ENCODE results near the gene KIF19.

Gene KIF19

GRCh38 chr17:74304184-74304583 lies 21.8 kb upstream of the KIF19 start:
- no peak for DNase-seq

DNA sequence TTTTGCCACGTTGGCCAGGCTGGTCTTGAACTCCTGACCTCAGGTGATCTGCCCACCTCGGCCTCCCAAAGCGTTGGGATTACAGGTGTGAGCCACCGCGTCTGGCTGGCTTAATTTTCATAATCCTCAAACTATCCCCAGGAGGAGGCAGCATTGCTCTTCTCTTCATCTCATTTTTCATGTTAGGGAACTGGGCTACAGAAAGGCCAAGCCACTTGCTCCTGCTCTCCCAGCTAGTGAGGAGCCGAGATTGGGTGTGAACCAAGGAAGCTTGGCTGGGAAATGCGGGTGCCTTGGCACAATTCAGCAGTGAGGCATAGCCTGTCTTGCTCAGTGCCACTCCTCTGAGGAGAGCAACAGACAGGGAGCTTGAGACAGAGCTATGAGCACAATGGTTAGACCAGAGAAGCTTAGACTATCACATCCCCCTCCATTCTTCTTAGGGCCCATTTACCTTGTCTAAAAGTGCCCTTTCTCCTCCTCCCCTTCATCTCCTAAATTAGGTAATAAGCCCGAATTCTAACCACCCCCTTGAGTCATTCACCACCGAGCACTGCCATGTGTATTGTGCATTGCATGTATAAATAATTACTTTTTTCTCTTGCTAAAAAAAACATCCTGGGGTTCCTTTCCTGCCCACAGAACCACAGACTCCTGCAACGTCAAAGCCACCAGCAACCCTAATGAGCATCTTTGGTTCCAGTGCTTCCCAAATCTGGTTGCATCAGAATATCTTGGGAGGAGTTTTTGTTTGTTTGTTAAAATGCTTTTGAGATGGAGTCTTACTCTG lies 20.0 kb upstream of the KIF19 start:
- DNase-seq = peak; percentile 56

DNA sequence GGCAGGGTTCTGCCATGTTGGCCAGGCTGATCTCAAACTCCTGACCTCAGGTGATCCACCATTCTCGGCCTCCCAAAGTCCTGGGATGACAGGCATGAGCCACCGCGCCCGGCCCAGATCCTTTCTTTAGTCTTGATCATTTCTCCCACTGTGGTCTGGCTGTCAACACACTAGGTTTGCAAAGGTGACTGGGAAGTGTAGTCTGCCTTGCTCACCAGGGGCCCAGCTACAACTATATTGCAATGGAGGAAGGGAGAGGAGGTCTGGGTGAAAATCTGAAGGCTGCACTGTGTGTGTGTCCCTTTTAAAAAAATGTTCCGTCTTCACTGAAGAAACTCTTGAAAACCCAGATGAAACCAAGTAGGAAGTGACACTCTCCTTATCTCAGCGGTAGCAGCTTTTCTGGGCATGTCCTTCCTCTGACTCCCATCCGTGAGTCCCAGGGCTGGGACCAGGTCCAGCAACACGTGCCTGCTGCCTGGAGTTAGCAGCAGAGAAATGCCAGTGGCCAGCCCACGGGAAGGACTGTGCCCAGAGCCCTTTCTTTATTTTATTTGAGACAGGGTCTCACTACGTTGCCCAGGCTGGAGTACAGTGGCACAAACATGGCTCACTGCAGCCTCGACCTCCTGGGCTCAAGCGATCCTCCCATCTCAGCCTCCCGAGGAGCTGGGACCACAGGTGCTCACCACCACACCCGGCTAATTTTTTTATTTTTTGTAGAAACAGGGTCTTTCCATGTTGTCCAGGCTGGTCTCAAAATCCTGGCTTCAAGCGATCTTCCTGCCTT lies 17.8 kb upstream of the KIF19 start:
- no peak for DNase-seq

DNA sequence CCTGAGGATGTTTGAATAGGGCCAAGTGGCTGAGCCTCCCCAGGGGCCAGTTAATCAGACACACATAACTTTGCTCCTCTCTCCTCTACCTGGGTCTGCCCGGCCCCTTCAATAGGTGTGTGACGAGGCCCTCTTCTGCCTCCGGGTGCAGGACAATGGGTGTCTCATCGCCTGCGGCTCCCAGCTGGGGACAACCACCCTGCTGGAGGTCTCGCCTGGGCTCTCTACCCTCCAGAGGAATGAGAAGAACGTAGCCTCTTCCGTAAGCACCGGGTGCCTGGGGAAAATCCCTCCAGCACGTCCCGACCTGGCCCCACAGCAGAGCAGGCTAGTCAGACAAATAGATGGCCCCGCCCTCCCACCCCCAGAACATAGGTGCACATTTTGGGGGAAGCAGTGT lies 16.1 kb upstream of the KIF19 start:
- no peak for DNase-seq

- no peak for DNase-seq
These were observed 11.1 kb upstream of the KIF19 start for GRCh38 chr17:74314877-74315276.

GRCh38 chr17:74316220-74316619 lies 9.8 kb upstream of the KIF19 start:
- DNase-seq = no peak

DNA sequence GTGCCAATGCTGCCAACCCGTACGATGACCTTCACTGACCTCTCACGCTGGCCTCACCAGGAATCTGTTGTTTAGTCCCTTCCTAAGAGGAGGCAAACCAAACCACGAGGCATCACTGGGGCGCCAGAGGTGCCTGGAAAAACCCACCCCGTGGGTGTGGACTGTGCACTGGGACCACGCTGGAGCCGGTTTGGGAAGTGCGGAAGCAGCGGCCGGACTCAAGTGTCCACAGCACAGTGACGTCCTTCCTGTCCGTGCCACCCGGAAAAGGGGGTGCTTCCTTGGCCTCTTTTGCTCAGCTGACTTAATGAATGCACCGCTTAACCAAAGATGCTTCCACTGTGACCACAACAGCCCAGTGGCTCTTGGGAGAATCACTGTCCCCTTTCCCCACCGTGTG lies 9.0 kb upstream of the KIF19 start:
- DNase-seq = no peak

DNA sequence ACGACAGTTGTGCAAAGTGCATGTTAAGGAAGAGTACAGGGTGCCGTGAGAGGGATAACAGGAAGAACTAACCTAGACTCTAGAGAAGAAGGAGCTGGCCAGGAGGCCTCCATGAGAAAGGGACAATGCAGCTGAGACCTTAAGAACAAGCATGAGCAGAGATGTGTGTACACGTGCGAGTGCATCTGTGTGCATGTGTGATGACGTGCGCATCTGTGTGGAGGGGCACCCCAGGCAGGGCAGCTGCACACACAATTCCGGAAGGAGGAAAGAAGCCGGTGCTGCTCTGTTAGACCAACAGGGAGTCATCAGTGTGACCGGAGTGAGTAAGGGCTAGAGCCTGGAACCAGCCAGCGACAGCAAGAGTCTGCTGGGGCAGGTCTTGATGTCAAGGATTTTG lies 7.6 kb upstream of the KIF19 start:
- no peak for DNase-seq

DNA sequence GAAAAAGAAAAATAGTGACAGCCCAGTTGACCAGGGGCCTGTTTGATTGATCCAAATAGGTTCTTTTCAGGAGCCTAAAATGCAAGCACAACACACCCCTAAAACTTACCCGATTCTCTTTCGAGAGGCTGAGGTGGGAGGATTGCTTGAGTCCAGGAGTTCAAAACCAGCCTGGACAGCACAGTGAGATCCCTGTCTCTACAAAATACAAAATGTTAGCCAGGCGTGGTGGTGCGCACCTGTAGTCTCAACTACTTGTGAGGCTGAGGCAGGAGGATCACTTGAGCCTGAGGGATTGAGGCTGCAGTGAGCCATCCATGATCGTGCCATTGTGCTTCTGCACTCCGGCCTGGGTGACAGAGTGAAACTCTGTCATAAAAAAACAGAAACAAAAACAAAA lies 1.5 kb upstream of the KIF19 start:
- DNase-seq = no peak

DNA sequence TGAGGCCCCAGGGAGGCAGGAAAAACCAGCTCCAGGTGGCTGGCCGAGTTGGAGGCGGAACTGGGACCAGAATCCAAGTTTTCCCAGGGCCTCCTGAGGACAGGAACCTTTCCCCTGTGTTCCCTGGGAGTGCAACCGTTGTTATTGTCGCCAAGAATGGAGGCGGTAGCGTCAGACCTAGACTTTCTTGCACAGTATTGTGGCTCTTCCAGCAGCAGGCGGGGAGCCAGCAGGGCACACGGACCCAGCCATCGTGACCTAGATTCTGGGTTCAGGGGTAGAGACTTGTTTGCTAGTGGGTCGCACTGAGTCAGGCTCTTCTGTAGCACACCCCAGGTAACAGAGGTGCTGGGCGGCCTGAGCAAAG lies 667 bp upstream of the KIF19 start:
- DNase-seq = peak; percentile 32

DNA sequence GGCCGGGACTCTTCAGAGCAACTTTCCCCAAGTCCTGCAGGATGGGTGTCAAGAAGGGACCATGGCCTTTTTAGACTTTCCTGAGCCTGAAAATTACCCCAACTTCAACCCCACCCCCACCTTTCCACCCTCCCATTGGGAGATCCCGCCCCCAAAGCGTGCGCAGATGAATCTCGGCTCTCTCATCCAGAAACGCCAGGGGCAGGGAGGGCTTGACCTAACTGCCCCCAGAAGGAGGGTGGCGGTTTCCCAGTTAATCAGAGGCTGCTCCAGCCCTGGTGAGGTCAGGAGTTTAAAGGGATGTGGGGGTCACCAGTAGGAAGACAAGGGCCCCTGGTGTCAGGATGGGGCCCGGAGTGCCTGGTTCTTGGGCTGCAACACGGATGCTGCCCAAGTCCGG lies 480 bp downstream of the KIF19 start:
- DNase-seq = no peak

GRCh38 chr17:74328487-74328886 lies 2.5 kb downstream of the KIF19 start:
- no peak for DNase-seq

DNA sequence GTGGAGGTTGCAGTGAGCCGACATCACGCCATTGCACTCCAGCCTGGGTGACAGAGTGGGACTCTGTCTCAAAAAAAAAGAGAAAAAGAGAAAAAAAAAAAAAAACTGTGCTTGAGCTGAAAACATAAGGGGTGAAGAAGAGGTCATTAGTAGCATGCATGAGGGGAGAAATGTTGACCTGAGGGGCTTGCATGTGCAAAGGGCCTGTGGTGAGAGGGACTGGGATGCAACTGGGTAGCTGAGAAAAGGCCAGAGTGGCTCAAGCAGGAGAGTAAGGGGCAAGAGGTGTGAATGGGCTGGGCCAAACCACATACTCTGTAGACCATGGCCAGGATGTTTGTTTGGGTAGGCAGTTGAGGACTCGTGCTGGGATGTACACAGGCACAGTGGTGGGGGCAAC lies 3.4 kb downstream of the KIF19 start:
- no peak for DNase-seq

GRCh38 chr17:74330446-74330845 lies 4.4 kb downstream of the KIF19 start:
- peak; percentile 44 for DNase-seq

DNA sequence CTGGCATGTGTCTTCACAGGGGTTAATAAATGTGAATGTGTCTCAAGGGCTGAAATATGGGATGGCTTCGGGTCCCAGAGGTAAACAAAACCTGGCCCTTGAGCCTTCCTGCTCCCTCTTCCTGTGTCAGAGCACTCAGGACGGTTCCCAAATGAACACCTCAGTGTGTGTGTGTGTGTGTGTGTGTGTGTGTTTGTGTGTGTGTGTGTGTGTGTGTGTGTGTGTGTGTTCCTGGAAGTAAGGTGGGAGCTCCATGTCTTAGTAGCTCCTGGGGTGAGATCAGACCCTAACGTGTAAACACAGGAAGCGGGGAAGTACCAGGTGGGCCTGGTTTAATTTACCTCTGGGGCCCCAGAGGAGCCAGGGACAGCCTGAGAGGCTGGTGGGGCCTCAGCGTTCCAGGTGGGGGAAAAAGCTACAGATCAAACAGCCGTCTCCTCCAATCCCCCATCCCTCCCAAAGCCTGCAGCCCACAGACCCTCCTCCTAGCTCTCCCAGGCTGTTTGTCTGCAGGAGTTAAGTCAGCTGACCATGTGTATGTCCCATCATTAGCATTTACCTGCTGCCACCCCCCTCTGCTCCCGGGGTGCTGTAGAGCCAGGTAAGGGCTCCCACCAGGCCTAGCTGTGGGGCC lies 6.1 kb downstream of the KIF19 start:
- DNase-seq = no peak

GRCh38 chr17:74332763-74333283 lies 6.8 kb downstream of the KIF19 start:
- DNase-seq = no peak

GRCh38 chr17:74334393-74335039 lies 8.5 kb downstream of the KIF19 start:
- no peak for DNase-seq

- no peak for DNase-seq
These were observed 9.6 kb downstream of the KIF19 start for GRCh38 chr17:74335529-74336062.

DNA sequence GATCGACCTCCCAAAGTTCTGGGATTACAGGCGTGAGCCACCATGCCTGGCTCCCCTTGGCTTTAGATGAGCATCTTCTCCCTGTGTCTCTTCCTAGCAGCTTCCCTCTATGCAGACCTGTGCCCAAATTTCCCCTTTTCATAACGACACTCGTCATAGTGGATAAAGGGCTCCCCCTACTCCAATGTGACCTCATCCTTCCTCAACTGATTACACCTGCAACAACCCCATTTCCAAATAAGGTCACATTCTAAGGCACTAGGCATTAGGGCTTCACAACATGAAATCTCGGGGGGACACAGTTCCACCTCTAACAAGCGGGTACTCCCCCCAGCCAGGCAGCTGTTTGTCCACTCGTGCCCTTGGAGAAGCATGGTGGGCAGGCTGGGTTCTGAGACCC lies 10.3 kb downstream of the KIF19 start:
- DNase-seq = no peak

GRCh38 chr17:74337834-74338500 lies 11.9 kb downstream of the KIF19 start:
- peak; percentile 74 for DNase-seq

GRCh38 chr17:74339537-74340195 lies 13.6 kb downstream of the KIF19 start:
- DNase-seq = no peak

Measured in midbrain (tissue), 1 donor.